Stimulated activated CD8-positive, alpha-beta memory T cell treated with anti-CD3 and anti-CD28 coated beads, Interleukin-15, amount 100 ng/mL, for 4 hours (primary cell): ENCODE measurements around the gene SEMA4C.

Source experiments
- DNase-seq, 2 donors: peaks; one replicate each; pipeline ENCODE4 v3.0.0-alpha.2; 2020; ENCODE audit warnings: low read depth in 2 of 2

Gene SEMA4C

GRCh38 chr2:96821113-96821675 is 48.7 kb downstream of the SEMA4C start:
- no peak for DNase-seq

- DNase-seq: no peak
Observed at GRCh38 chr2:96819876-96820511, 49.9 kb downstream of the SEMA4C start.

GRCh38 chr2:96819128-96819875 is 50.6 kb downstream of the SEMA4C start:
- no peak for DNase-seq

- DNase-seq: no peak
Observed at GRCh38 chr2:96817882-96818281, 52.0 kb downstream of the SEMA4C start.

GRCh38 chr2:96816836-96817702 is 52.8 kb downstream of the SEMA4C start:
- DNase-seq: no peak

- peak; percentile 89 to 94 for DNase-seq
Observed at GRCh38 chr2:96816127-96816835, 53.6 kb downstream of the SEMA4C start, which contains the start of gene CNNM3. Gene CNNM3 (plus strand): TSS chr2:96816268. CDS start chr2:96816278, 10 bp downstream.

- DNase-seq: no peak
Observed at GRCh38 chr2:96815326-96816126, 54.4 kb downstream of the SEMA4C start.

- no peak for DNase-seq
Observed at GRCh38 chr2:96813656-96814055, 56.2 kb downstream of the SEMA4C start.

GRCh38 chr2:96811917-96812316 is 58.0 kb downstream of the SEMA4C start:
- DNase-seq: no peak

- DNase-seq: no peak
Observed at GRCh38 chr2:96810783-96811192, 59.1 kb downstream of the SEMA4C start.

GRCh38 chr2:96809951-96810782 is 59.7 kb downstream of the SEMA4C start:
- no peak for DNase-seq
